Activated T-helper 1 cell treated with Interleukin-2 at 50 U/mL for 16 hours (primary cell): ENCODE measurements around the gene CD79B.
"Not testable (repeated sequence)": the region's sequence is repeated elsewhere in the genome, so short reads cannot be mapped to it uniquely, and the experiment has no call there.

Experiments used
- DNase-seq: peaks from one replicate; pipeline ENCODE4 v3.0.0-alpha.2; 2020; ENCODE audit warnings: low read depth

The CD79B gene

GRCh38 chr17:63911041-63911635, 21.0 kb downstream of the CD79B start, which contains the start of gene CSHL1:
Gene CSHL1, minus strand, starts transcription at chr17:63911258. Its CDS starts 62 bp downstream, at chr17:63911196.
- no peak for DNase-seq

GRCh38 chr17:63910096-63910495, 22.0 kb downstream of the CD79B start:
- DNase-seq, result no peak

DNA sequence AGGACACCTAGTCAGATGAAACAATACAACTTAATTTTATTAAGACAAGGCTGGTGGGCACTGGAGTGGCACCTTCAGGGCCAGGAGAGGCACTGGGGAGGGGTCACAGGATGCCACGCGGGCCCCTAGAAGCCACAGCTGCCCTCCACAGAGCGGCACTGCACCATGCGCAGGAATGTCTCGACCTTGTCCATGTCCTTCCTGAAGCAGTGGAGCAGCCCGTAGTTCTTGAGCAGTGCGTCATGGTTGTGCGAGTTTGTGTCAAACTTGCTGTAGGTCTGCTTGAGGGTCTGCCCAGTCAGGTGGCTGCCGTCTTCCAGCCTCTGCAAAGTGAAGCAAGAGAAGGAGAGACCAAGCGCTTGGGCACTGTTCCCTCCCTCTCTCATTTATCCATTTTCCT, 22.5 kb downstream of the CD79B start:
- DNase-seq, result not testable (repeated sequence)

GRCh38 chr17:63907161-63907778, 24.9 kb downstream of the CD79B start:
- DNase-seq, result not testable (repeated sequence)

GRCh38 chr17:63904796-63905195, 27.3 kb downstream of the CD79B start:
- DNase-seq, result not testable (repeated sequence)

GRCh38 chr17:63903787-63904201, 28.3 kb downstream of the CD79B start:
- not testable (repeated sequence) for DNase-seq

- not testable (repeated sequence) for DNase-seq
Measured at GRCh38 chr17:63901971-63902370, 30.2 kb downstream of the CD79B start.

DNA sequence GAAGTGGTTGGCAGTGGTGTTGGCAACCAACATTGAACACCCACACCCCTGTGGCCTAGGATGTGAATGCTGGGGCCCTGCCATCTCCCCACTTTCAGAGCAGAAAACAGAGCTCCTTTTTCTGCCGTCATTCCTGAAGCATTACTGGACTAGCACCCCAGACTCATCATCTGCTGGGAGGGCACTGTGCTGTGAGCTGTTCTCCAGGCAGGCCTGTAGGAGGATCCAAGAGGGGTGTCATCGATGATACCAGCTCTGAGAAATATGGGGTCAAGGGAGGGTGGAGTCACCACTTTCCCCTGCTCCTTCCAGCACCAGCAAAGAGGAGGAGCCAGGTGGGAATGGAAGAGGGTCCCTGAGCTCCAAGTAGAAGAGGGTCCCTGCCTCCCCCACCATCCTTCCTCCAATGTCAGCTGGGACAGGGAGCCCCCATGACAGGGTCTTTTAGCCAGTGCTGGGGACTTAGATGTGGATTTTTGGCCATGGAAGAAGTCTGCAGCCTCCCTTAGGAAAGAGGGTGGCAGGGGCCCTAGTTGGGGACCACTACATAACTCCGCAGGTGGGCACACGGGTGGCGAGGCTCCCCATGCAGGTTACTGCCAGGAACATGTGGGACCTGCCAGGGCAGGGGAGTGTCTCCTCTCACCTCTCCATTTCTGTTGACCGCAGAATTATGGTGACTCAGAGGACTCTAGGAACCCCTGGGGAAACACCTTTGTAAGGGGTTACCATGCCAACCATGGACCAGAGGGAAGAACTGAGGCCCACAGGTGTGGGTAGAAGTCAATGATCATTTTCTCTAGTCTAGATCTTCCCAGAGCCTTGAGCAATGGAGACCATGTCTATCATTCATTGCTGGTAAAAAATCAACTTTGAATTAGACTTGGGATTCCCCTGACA, 33.0 kb downstream of the CD79B start:
- not testable (repeated sequence) for DNase-seq

DNA sequence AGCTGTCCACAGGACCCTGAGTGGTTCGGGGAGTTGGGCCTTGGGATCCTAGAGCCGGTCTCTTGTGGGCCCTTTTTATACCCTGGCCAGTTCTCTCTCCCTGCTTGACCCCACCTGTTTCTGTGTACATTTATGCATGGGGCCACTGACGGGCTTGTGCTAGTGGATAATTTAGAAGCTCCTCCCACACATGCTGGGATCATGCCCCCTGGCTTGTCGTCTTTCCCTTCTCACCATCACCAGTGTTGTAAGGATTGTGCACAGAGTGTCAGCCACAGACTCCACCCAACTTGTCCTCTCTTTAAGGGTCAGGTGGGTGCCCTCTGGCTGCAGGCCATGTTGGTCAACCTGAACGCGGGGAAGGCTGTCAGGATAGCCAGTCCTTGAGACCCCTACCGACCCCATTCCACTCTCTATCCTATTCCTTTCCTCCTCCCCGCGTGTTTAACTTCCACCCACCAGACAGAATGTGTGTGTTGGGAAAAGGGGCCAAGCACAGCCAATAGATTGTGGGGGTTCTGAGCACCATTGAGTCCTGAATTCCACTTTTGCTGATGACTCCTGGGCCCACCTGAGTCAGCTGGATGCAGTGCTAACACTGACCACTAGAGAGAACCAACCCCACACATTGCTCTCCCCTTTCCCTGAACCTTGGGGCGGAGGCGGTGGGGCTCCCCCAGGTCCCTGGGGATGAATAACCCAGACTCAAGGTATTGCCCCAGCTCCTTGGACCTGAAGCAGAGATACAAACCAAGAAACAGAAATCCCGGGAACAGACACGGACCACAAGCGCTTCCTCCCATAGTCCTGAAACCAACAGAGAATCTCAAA, 35.4 kb downstream of the CD79B start, which contains the start of gene CSH1:
Gene CSH1, minus strand, starts transcription at position 51 of the 831 bp plus-strand sequence. CDS start 63 bp downstream, outside the sequence.
- DNase-seq, result not testable (repeated sequence)

- not testable (repeated sequence) for DNase-seq
Measured at GRCh38 chr17:63894821-63895220, 37.3 kb downstream of the CD79B start.

DNA sequence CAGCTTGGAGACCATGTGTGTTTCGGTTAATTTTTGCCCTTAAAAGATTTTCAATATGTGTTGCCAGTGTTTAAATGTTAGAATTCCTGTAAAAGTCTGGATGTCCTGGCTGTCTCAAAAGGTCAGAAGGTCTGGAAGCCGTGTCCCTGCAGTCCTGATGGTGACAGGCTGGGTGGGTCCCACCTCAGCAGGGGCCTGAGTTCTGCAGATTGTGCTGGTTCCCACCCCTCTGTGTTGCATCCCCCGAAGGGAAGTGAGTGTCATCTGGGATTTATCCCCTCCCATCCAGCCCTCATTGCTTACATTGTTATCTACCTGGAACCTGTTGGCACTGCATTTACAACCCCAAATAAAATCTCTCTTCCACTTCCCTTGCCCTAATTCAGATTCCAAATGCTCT, 38.1 kb downstream of the CD79B start:
- DNase-seq, result not testable (repeated sequence)

- DNase-seq, result not testable (repeated sequence)
Measured at GRCh38 chr17:63892316-63893037, 39.7 kb downstream of the CD79B start.

DNA sequence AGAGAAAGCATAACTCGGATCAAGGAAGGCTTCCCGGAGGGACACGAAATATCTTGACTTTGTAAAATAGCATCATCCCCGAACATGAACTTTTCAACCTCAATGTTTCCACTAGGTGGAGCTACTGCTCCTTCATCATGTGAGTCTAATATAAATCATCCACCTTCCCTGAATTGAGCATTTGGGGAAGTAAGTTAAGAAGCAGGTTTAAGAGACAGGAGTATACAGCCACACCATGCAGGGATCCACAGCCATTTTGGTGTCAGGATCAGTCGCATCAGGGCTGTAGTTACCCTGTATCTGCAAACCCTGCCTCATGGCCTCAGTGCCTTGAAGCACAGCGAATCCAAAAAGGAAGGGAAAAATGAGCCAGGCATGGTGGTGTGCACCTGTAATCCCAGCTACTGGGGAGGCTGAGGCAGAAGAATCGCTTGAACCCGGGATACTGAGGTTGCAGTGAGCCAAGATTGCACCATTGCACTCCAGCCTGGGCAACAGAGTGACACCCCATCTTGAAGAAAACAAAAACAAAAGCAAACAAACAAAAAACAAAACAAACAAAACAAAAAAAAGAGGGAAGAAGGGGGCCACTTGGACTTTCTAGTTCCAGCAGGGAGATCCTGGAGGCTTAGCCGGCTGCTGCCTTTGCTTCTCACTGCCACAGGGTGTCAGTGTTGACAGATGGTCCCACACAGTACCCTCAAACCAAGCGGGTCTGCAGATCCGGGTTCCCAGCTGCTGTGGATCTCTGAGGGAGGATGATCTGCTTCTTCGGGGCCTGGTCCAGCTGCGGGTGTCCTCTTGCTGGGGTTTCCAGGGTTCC, 42.9 kb downstream of the CD79B start:
- DNase-seq, result not testable (repeated sequence)

GRCh38 chr17:63885119-63885518, 47.0 kb downstream of the CD79B start:
- DNase-seq, result not testable (repeated sequence)

GRCh38 chr17:63882626-63883126, 49.5 kb downstream of the CD79B start:
- not testable (repeated sequence) for DNase-seq

DNA sequence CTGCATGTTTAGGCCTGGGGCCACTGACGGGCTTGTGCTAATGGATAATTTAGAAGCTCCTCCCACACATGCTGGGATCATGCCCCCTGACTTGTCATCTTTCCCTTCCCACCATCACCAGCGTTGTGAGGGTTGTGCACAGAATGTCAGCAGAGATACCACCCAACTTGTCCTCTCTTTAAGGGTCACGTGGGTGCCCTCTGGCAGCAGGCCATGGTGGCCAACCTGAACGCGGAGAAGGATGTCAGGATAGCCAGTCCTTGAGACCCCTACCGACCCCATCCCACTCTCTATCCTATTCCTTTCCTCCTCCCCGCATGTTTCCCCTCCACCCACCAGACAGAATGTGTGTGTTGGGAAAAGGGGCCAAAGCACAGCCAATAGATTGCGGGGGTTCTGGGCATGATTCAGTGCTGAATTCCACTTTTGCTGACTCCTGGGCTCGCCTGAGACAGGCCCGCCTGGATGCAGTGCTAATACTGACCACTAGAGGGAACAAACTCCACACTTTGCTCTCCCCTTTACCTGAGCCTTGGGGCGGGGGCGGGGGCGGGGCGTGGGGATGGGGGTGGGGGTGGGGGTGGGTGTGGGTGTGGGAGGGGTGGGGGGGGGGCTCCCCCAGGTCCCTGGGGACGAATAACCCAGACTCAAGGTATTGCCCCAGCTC, 50.1 kb downstream of the CD79B start, which contains the start of gene GH2:
Gene GH2, minus strand, starts transcription at position 10 of the 667 bp plus-strand sequence. CDS start 143 bp downstream, outside the sequence.
- peak; percentile 18 for DNase-seq

DNA sequence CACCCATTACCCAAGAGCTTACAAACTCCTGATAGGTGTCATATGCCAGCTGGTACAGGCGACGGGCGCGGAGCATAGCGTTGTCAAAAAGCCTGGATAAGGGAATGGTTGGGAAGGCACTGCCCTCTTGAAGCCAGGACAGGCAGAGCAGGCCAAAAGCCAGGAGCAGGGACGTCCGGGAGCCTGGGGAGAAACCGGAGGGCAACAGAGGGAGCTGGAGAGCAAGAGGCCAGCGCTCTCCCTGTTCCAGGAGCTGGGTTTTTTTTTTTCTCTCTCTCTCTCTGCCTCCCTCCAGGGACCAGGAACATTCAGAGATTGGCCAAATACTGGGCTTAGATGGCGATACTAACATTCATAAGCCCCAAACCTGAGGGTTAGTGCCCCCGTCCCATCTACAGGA, 50.8 kb downstream of the CD79B start:
- DNase-seq, result not testable (repeated sequence)

GRCh38 chr17:63880706-63881105, 51.4 kb downstream of the CD79B start:
- no peak for DNase-seq
